Spleen (tissue), 7 donors: Measurements from ENCODE around the gene RANBP3.

ENCODE experiments used
- CTCF ChIP-seq, 11 experiments: fragments of 200-600 bp in 7 of 11; fragments of 450-650 bp in 4 of 11; sonication (generic) in 4 of 11; IDR thresholded peaks in 8 of 11; conservative IDR thresholded peaks in 3 of 11; 1 replicate in 7 of 11; 2 replicates in 4 of 11; pipeline versions ENCODE4 v1.4.0 to v1.8.0; 2016 to 2021; ENCODE audit warnings: antibody characterized with exemption in 11 of 11, inconsistent platforms in 4 of 11, mild to moderate bottlenecking in 1 of 11
- POLR2A ChIP-seq, 3 donors: fragments of 450-650 bp; IDR thresholded peaks; one replicate each; pipeline ENCODE4 v1.5.1; 2017; ENCODE audit warnings: antibody characterized with exemption in 3 of 3, mild to moderate bottlenecking in 1 of 3
- donor health status: DM: no; HTN: no; CAD: no; lungs with moderate emphysema.
- donor health status: DM: no; HTN: no; CAD: no.
- donor health status: DM: no; HTN: no; CAD: no.

GRCh38 chr19:5881543-5882299 is 96.2 kb downstream of the RANBP3 start:
- TF ChIP-seq CTCF (IDR thresholded peaks at IDR 0.05 in 8 of 11, conservative IDR thresholded peaks at IDR 0.05 in 3 of 11) (no peak), POLR2A (IDR thresholded peaks at IDR 0.05) (no peak)
